K562 (cell line): ENCODE data around the gene NACC1. TPM values are rescaled to one million over a fixed set of nuclear protein-coding genes. Genes with fewer than 3 reads are reported as not detected.

Source experiments
- ARID2 ChIP-seq: fragments of 450-650 bp; IDR thresholded peaks from 2 replicates; pipeline ENCODE4 v1.6.1; 2017; ENCODE audit warnings: antibody characterized with exemption, mild to moderate bottlenecking
- COPS2 ChIP-seq: fragments of 450-650 bp; conservative IDR thresholded peaks from 2 replicates; pipeline ENCODE4 v1.6.1; 2016; ENCODE audit warnings: mild to moderate bottlenecking, moderate library complexity
- FOXA1 ChIP-seq: fragments of 450-650 bp; IDR thresholded peaks from 2 replicates; pipeline ENCODE4 v1.6.1; 2016; ENCODE audit warnings: mild to moderate bottlenecking, borderline replicate concordance
- MEF2D ChIP-seq: conservative IDR thresholded peaks from 2 replicates; pipeline ENCODE4 v1.6.1; 2016; ENCODE audit warnings: low read depth, missing genetic modification characterization, missing compliant biosample characterization
- POLR2H ChIP-seq: IDR thresholded peaks from 2 replicates; pipeline ENCODE4 v1.6.1; 2016; ENCODE audit warnings: missing genetic modification characterization, low read depth, mild to moderate bottlenecking, control low read depth, missing compliant biosample characterization, moderate library complexity
- PRMT5 ChIP-seq: sonication (generic); formaldehyde crosslinking; IDR thresholded peaks from 2 replicates; pipeline ENCODE4 v1.5.0; 2020; ENCODE audit warnings: missing genetic modification reagents
- RFX1 ChIP-seq: fragments of 450-650 bp; IDR thresholded peaks from 2 replicates; pipeline ENCODE4 v1.6.1; 2016; ENCODE audit warnings: mild to moderate bottlenecking, moderate library complexity
- TCF3 ChIP-seq: sonication (generic); formaldehyde crosslinking; IDR thresholded peaks from 2 replicates; pipeline ENCODE4 v1.4.0; 2020; ENCODE audit warnings: mild to moderate bottlenecking, missing genetic modification reagents
- TGIF2 ChIP-seq: sonication (generic); formaldehyde crosslinking; IDR thresholded peaks from 2 replicates; pipeline ENCODE4 v1.8.1; 2022; ENCODE audit warnings: mild to moderate bottlenecking, missing genetic modification reagents, moderate library complexity
- ZFP36 ChIP-seq: fragments of 150-350 bp; IDR thresholded peaks from 2 replicates; pipeline ENCODE4 v1.6.1; 2018; ENCODE audit warnings: low read length, low read depth; ENCODE audit not compliant: partially characterized antibody
- ZNF695 ChIP-seq: fragments of 450-650 bp; formaldehyde crosslinking; IDR thresholded peaks from 2 replicates; pipeline ENCODE4 v1.4.0; 2020; ENCODE audit warnings: mild to moderate bottlenecking, moderate library complexity
- ZNF785 ChIP-seq: fragments of 250-450 bp; sonication (Bioruptor Pico); IDR thresholded peaks from 2 replicates; pipeline ENCODE4 v1.4.0; 2020; ENCODE audit warnings: mild to moderate bottlenecking
- polyA plus RNA-seq, 8 experiments: library from polyadenylated mRNA; depleted of rRNA in 4 of 8; stranded (reverse) in 5 of 8; unstranded in 3 of 8; fragments of >200 nt; fragmentation: Nextera tagmentation in 2 of 8; fragmentation: Illumina TruSeq in 1 of 8; extraction: Ambion mirVana in 2 of 8; extraction: Trizol in 1 of 8; gene quantifications; 2 replicates each; pipeline versions ENCODE4 v1.2.1 to v1.2.3, GENCODE V29; 2011 to 2014; ENCODE audit warnings: inconsistent platforms in 1 of 8, missing spikeins in 1 of 8
- total RNA-seq, 7 experiments: library from RNA; depleted of rRNA in 6 of 7; stranded (reverse); fragments of >200 nt in 6 of 7; fragmentation: Illumina TruSeq in 2 of 7; extraction: Trizol in 2 of 7; gene quantifications; 2 replicates each; pipeline versions ENCODE4 v1.2.1 to v1.2.3, GENCODE V29; 2011 to 2021; ENCODE audit warnings: low replicate concordance in 1 of 7
- TF ChIP-seq, protein P1 (sequence below): sonication (generic); formaldehyde crosslinking; IDR thresholded peaks from 2 replicates; pipeline ENCODE4 v1.8.1; 2022; ENCODE audit warnings: missing genetic modification reagents
- TF ChIP-seq, protein P2 (sequence below): fragments of 450-650 bp; formaldehyde crosslinking; IDR thresholded peaks from 2 replicates; pipeline ENCODE4 v1.4.0; 2020; ENCODE audit warnings: mild to moderate bottlenecking, mixed read lengths
- TF ChIP-seq, protein P3 (sequence below), 3 experiments: IDR thresholded peaks in 2 of 3; conservative IDR thresholded peaks in 1 of 3; 2 replicates each; pipeline ENCODE4 v1.5.1; 2011 to 2012; ENCODE audit warnings: low read length in 3 of 3, mild to moderate bottlenecking in 3 of 3, control low read depth in 2 of 3, improper control_type of control experiment in 1 of 3, inconsistent platforms in 1 of 3, low read depth in 1 of 3, mixed read lengths in 1 of 3, moderate library complexity in 1 of 3; ENCODE audit not compliant: insufficient read depth in 2 of 3
- TF ChIP-seq, protein P4 (sequence below): fragments of 450-650 bp; IDR thresholded peaks from 2 replicates; pipeline ENCODE4 v1.6.1; 2017; ENCODE audit warnings: antibody characterized with exemption, mild to moderate bottlenecking
- TF ChIP-seq, protein P5 (sequence below): sonication (generic); IDR thresholded peaks from 2 replicates; pipeline ENCODE4 v1.6.1; 2016

The NACC1 gene
- total and polyA plus RNA-seq, 9 of the 15 experiments (the other 6 are each of a cell fraction or from before 2014, with no cell fraction given): 0.04 to 96.6 (median 25.8) TPM

DNA sequence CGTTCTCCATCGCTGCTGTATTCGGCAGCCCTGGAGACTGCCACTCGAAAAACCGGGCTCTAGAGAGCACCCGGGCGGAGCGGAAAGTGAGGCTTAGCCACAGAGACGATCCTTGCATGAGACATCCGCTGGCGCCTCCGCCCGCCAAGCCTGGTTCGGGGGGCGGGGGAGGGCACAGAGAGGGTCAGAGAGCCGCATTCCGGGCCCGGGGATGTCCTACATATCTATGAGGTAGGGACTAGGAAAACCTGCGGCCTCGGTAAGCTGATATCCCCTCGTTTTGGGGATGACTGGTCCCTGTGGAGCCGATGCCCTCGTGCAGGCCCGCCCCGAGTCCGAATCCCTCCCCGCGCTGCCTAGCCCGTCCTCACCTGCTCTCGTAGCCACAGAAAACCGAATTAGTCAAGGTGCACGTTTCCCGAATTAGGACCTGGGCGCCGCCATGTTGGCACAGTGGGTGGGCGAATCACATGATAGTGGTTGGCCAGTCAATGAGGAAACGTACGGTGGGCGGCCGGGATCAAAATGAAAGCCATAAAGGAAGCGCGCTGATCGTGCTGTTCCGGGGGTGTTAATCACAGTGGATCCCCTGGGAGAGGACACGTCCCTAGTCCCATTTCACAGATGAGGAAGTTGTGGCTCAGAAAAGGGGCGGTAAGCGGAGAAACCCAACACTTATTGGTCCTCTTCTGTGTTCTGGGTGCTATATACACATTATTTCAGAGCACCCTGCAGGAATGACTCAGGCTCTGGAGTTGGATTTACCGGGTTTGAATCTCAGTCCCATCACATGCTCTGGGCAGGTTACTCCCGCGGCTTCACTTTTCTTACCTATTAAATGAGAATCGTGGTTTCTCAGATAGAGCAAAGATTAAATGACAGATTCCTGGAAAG, 1.5 kb upstream of the NACC1 start, which contains the start of gene TRMT1 (continued):
- TF ChIP-seq, protein P1, sequence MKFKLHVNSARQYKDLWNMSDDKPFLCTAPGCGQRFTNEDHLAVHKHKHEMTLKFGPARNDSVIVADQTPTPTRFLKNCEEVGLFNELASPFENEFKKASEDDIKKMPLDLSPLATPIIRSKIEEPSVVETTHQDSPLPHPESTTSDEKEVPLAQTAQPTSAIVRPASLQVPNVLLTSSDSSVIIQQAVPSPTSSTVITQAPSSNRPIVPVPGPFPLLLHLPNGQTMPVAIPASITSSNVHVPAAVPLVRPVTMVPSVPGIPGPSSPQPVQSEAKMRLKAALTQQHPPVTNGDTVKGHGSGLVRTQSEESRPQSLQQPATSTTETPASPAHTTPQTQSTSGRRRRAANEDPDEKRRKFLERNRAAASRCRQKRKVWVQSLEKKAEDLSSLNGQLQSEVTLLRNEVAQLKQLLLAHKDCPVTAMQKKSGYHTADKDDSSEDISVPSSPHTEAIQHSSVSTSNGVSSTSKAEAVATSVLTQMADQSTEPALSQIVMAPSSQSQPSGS (CRISPR knock-in tag): no peak
- TF ChIP-seq TGIF2 (no peak; the same call in 1 of the 2 replicates), COPS2 (no peak), RFX1 (no peak), FOXA1 (no peak), TCF3 (0 out of 2 replicates have a peak, but pooled peaks have one; percentile 9), ARID2 (no peak), ZNF695 (CRISPR knock-in tag) (no peak), MEF2D (tag) (peak; percentile 34; the same call in 1 of the 2 replicates), ZFP36 (peak; percentile 97), ZNF785 (CRISPR knock-in tag) (no peak), PRMT5 (no peak), POLR2H (tag) (0 out of 2 replicates have a peak, but pooled peaks have one; percentile 32)
- TF ChIP-seq, protein P2, sequence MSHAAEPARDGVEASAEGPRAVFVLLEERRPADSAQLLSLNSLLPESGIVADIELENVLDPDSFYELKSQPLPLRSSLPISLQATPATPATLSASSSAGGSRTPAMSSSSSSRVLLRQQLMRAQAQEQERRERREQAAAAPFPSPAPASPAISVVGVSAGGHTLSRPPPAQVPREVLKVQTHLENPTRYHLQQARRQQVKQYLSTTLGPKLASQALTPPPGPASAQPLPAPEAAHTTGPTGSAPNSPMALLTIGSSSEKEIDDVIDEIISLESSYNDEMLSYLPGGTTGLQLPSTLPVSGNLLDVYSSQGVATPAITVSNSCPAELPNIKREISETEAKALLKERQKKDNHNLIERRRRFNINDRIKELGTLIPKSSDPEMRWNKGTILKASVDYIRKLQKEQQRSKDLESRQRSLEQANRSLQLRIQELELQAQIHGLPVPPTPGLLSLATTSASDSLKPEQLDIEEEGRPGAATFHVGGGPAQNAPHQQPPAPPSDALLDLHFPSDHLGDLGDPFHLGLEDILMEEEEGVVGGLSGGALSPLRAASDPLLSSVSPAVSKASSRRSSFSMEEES: peak; percentile 83
- TF ChIP-seq, protein P3, sequence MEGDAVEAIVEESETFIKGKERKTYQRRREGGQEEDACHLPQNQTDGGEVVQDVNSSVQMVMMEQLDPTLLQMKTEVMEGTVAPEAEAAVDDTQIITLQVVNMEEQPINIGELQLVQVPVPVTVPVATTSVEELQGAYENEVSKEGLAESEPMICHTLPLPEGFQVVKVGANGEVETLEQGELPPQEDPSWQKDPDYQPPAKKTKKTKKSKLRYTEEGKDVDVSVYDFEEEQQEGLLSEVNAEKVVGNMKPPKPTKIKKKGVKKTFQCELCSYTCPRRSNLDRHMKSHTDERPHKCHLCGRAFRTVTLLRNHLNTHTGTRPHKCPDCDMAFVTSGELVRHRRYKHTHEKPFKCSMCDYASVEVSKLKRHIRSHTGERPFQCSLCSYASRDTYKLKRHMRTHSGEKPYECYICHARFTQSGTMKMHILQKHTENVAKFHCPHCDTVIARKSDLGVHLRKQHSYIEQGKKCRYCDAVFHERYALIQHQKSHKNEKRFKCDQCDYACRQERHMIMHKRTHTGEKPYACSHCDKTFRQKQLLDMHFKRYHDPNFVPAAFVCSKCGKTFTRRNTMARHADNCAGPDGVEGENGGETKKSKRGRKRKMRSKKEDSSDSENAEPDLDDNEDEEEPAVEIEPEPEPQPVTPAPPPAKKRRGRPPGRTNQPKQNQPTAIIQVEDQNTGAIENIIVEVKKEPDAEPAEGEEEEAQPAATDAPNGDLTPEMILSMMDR (IDR thresholded peaks at IDR 0.05 in 2 of 3, conservative IDR thresholded peaks at IDR 0.05 in 1 of 3; ENCODE audit: insufficient read depth in 2 of 3, low read depth in 1 of 3, low read length in 3 of 3): no peak
- TF ChIP-seq, protein P4, sequence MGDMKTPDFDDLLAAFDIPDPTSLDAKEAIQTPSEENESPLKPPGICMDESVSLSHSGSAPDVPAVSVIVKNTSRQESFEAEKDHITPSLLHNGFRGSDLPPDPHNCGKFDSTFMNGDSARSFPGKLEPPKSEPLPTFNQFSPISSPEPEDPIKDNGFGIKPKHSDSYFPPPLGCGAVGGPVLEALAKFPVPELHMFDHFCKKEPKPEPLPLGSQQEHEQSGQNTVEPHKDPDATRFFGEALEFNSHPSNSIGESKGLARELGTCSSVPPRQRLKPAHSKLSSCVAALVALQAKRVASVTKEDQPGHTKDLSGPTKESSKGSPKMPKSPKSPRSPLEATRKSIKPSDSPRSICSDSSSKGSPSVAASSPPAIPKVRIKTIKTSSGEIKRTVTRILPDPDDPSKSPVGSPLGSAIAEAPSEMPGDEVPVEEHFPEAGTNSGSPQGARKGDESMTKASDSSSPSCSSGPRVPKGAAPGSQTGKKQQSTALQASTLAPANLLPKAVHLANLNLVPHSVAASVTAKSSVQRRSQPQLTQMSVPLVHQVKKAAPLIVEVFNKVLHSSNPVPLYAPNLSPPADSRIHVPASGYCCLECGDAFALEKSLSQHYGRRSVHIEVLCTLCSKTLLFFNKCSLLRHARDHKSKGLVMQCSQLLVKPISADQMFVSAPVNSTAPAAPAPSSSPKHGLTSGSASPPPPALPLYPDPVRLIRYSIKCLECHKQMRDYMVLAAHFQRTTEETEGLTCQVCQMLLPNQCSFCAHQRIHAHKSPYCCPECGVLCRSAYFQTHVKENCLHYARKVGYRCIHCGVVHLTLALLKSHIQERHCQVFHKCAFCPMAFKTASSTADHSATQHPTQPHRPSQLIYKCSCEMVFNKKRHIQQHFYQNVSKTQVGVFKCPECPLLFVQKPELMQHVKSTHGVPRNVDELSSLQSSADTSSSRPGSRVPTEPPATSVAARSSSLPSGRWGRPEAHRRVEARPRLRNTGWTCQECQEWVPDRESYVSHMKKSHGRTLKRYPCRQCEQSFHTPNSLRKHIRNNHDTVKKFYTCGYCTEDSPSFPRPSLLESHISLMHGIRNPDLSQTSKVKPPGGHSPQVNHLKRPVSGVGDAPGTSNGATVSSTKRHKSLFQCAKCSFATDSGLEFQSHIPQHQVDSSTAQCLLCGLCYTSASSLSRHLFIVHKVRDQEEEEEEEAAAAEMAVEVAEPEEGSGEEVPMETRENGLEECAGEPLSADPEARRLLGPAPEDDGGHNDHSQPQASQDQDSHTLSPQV: no peak
- TF ChIP-seq, protein P5, sequence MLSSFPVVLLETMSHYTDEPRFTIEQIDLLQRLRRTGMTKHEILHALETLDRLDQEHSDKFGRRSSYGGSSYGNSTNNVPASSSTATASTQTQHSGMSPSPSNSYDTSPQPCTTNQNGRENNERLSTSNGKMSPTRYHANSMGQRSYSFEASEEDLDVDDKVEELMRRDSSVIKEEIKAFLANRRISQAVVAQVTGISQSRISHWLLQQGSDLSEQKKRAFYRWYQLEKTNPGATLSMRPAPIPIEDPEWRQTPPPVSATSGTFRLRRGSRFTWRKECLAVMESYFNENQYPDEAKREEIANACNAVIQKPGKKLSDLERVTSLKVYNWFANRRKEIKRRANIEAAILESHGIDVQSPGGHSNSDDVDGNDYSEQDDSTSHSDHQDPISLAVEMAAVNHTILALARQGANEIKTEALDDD: peak; percentile 35
